ENCODE results near the gene PSPC1. TPM values are rescaled to one million over a fixed set of nuclear protein-coding genes. Genes with fewer than 3 reads are reported as not detected.
"Not testable (repeated sequence)": the region's sequence is repeated elsewhere in the genome, so short reads cannot be mapped to it uniquely, and the experiment has no call there.

PSPC1 gene
- total RNA-seq, 1 donor from 2014 or later: 59.5 TPM

- H3K4me1 ChIP-seq (ENCODE audit: control insufficient read depth in 3 of 3, insufficient read depth in 3 of 3, low read length in 3 of 3); H3K27ac ChIP-seq (ENCODE audit: low read depth, low read length); H3K9me3 ChIP-seq (ENCODE audit: control insufficient read depth in 3 of 3, low read length in 3 of 3); H3K4me3 ChIP-seq (ENCODE audit: low read length in 3 of 3); H3K27me3 ChIP-seq (ENCODE audit: control insufficient read depth in 3 of 3, insufficient read depth in 3 of 3, low read length in 3 of 3); H3K9ac ChIP-seq (ENCODE audit: low read depth in 1 of 3, low read length in 3 of 3); H3K36me3 ChIP-seq (ENCODE audit: control insufficient read depth in 3 of 3, insufficient read depth in 3 of 3, low read length in 3 of 3): not testable (repeated sequence)
Measured at GRCh38 chr13:19709782-19710181, 73.0 kb downstream of the PSPC1 start.

GRCh38 chr13:19709039-19709438 is 73.7 kb downstream of the PSPC1 start:
- H3K9me3 ChIP-seq (ENCODE audit: control insufficient read depth in 3 of 3, low read length in 3 of 3); H3K36me3 ChIP-seq (ENCODE audit: control insufficient read depth in 3 of 3, insufficient read depth in 3 of 3, low read length in 3 of 3); H3K4me3 ChIP-seq (ENCODE audit: low read length in 3 of 3); H3K4me1 ChIP-seq (ENCODE audit: control insufficient read depth in 3 of 3, insufficient read depth in 3 of 3, low read length in 3 of 3); H3K27me3 ChIP-seq (ENCODE audit: control insufficient read depth in 3 of 3, insufficient read depth in 3 of 3, low read length in 3 of 3); H3K27ac ChIP-seq (ENCODE audit: low read depth, low read length); H3K9ac ChIP-seq (ENCODE audit: low read depth in 1 of 3, low read length in 3 of 3): not testable (repeated sequence)

GRCh38 chr13:19704256-19704655 is 78.5 kb downstream of the PSPC1 start:
- not testable (repeated sequence) for H3K4me3 ChIP-seq (ENCODE audit: low read length in 3 of 3); H3K27ac ChIP-seq (ENCODE audit: low read depth, low read length); H3K9ac ChIP-seq (ENCODE audit: low read depth in 1 of 3, low read length in 3 of 3); H3K9me3 ChIP-seq (ENCODE audit: control insufficient read depth in 3 of 3, low read length in 3 of 3); H3K4me1 ChIP-seq (ENCODE audit: control insufficient read depth in 3 of 3, insufficient read depth in 3 of 3, low read length in 3 of 3); H3K36me3 ChIP-seq (ENCODE audit: control insufficient read depth in 3 of 3, insufficient read depth in 3 of 3, low read length in 3 of 3); H3K27me3 ChIP-seq (ENCODE audit: control insufficient read depth in 3 of 3, insufficient read depth in 3 of 3, low read length in 3 of 3)

GRCh38 chr13:19701619-19702018 is 81.1 kb downstream of the PSPC1 start:
- H3K27ac ChIP-seq (ENCODE audit: low read depth, low read length); H3K9ac ChIP-seq (ENCODE audit: low read depth in 1 of 3, low read length in 3 of 3); H3K4me1 ChIP-seq (ENCODE audit: control insufficient read depth in 3 of 3, insufficient read depth in 3 of 3, low read length in 3 of 3); H3K4me3 ChIP-seq (ENCODE audit: low read length in 3 of 3); H3K9me3 ChIP-seq (ENCODE audit: control insufficient read depth in 3 of 3, low read length in 3 of 3); H3K27me3 ChIP-seq (ENCODE audit: control insufficient read depth in 3 of 3, insufficient read depth in 3 of 3, low read length in 3 of 3); H3K36me3 ChIP-seq (ENCODE audit: control insufficient read depth in 3 of 3, insufficient read depth in 3 of 3, low read length in 3 of 3): not testable (repeated sequence)

- H3K27me3 ChIP-seq (ENCODE audit: control insufficient read depth in 3 of 3, insufficient read depth in 3 of 3, low read length in 3 of 3); H3K27ac ChIP-seq (ENCODE audit: low read depth, low read length); H3K9me3 ChIP-seq (ENCODE audit: control insufficient read depth in 3 of 3, low read length in 3 of 3); H3K4me1 ChIP-seq (ENCODE audit: control insufficient read depth in 3 of 3, insufficient read depth in 3 of 3, low read length in 3 of 3); H3K9ac ChIP-seq (ENCODE audit: low read depth in 1 of 3, low read length in 3 of 3); H3K36me3 ChIP-seq (ENCODE audit: control insufficient read depth in 3 of 3, insufficient read depth in 3 of 3, low read length in 3 of 3); H3K4me3 ChIP-seq (ENCODE audit: low read length in 3 of 3): not testable (repeated sequence)
Measured at GRCh38 chr13:19700963-19701362, 81.8 kb downstream of the PSPC1 start.

- Histone ChIP-seq H3K36me3 (ENCODE audit: control insufficient read depth in 3 of 3, insufficient read depth in 3 of 3, low read length in 3 of 3) (no peaks in the 10 kb centered on the region), H3K27me3 (ENCODE audit: control insufficient read depth in 3 of 3, insufficient read depth in 3 of 3, low read length in 3 of 3) (no peaks in the 10 kb centered on the region), H3K9ac (ENCODE audit: low read depth in 1 of 3, low read length in 3 of 3) (no peak overlapping the region), H3K9me3 (ENCODE audit: control insufficient read depth in 3 of 3, low read length in 3 of 3) (no peaks in the 10 kb centered on the region), H3K27ac (ENCODE audit: low read depth, low read length) (no peak overlapping the region), H3K4me3 (ENCODE audit: low read length in 3 of 3) (no peak overlapping the region), H3K4me1 (ENCODE audit: control insufficient read depth in 3 of 3, insufficient read depth in 3 of 3, low read length in 3 of 3) (no peaks in the 10 kb centered on the region)
Measured at GRCh38 chr13:19695829-19696228, 86.9 kb downstream of the PSPC1 start.

GRCh38 chr13:19695428-19695827 is 87.3 kb downstream of the PSPC1 start:
- no peaks in the 10 kb centered on the region for H3K27me3 ChIP-seq (ENCODE audit: control insufficient read depth in 3 of 3, insufficient read depth in 3 of 3, low read length in 3 of 3)
- no peak overlapping the region for H3K9ac ChIP-seq (ENCODE audit: low read depth in 1 of 3, low read length in 3 of 3)
- H3K4me1 ChIP-seq (ENCODE audit: control insufficient read depth in 3 of 3, insufficient read depth in 3 of 3, low read length in 3 of 3): no peaks in the 10 kb centered on the region
- no peaks in the 10 kb centered on the region for H3K36me3 ChIP-seq (ENCODE audit: control insufficient read depth in 3 of 3, insufficient read depth in 3 of 3, low read length in 3 of 3)
- H3K4me3 ChIP-seq (ENCODE audit: low read length in 3 of 3): no peak overlapping the region
- no peak overlapping the region for H3K27ac ChIP-seq (ENCODE audit: low read depth, low read length)
- H3K9me3 ChIP-seq (ENCODE audit: control insufficient read depth in 3 of 3, low read length in 3 of 3): no peaks in the 10 kb centered on the region

- not testable (repeated sequence) for H3K4me3 ChIP-seq (ENCODE audit: low read length in 3 of 3); H3K9me3 ChIP-seq (ENCODE audit: control insufficient read depth in 3 of 3, low read length in 3 of 3); H3K27me3 ChIP-seq (ENCODE audit: control insufficient read depth in 3 of 3, insufficient read depth in 3 of 3, low read length in 3 of 3); H3K9ac ChIP-seq (ENCODE audit: low read depth in 1 of 3, low read length in 3 of 3); H3K27ac ChIP-seq (ENCODE audit: low read depth, low read length); H3K4me1 ChIP-seq (ENCODE audit: control insufficient read depth in 3 of 3, insufficient read depth in 3 of 3, low read length in 3 of 3); H3K36me3 ChIP-seq (ENCODE audit: control insufficient read depth in 3 of 3, insufficient read depth in 3 of 3, low read length in 3 of 3)
Measured at GRCh38 chr13:19691447-19691846, 91.3 kb downstream of the PSPC1 start.

GRCh38 chr13:19685437-19685836 is 97.3 kb downstream of the PSPC1 start:
- no peaks in the 10 kb centered on the region for H3K4me1 ChIP-seq (ENCODE audit: control insufficient read depth in 3 of 3, insufficient read depth in 3 of 3, low read length in 3 of 3)
- no peak overlapping the region for H3K4me3 ChIP-seq (ENCODE audit: low read length in 3 of 3)
- H3K9me3 ChIP-seq (ENCODE audit: control insufficient read depth in 3 of 3, low read length in 3 of 3): no peaks in the 10 kb centered on the region
- H3K27ac ChIP-seq (ENCODE audit: low read depth, low read length): peak overlapping the region; percentile 16
- no peak overlapping the region for H3K9ac ChIP-seq (ENCODE audit: low read depth in 1 of 3, low read length in 3 of 3)
- H3K27me3 ChIP-seq (ENCODE audit: control insufficient read depth in 3 of 3, insufficient read depth in 3 of 3, low read length in 3 of 3): no peaks in the 10 kb centered on the region
- no peaks in the 10 kb centered on the region for H3K36me3 ChIP-seq (ENCODE audit: control insufficient read depth in 3 of 3, insufficient read depth in 3 of 3, low read length in 3 of 3)

- Histone ChIP-seq H3K36me3 (ENCODE audit: control insufficient read depth in 3 of 3, insufficient read depth in 3 of 3, low read length in 3 of 3) (no peaks in the 10 kb centered on the region), H3K4me3 (ENCODE audit: low read length in 3 of 3) (no peak overlapping the region), H3K27ac (ENCODE audit: low read depth, low read length) (peak overlapping the region; percentile 16), H3K4me1 (ENCODE audit: control insufficient read depth in 3 of 3, insufficient read depth in 3 of 3, low read length in 3 of 3) (no peaks in the 10 kb centered on the region), H3K9me3 (ENCODE audit: control insufficient read depth in 3 of 3, low read length in 3 of 3) (no peaks in the 10 kb centered on the region), H3K27me3 (ENCODE audit: control insufficient read depth in 3 of 3, insufficient read depth in 3 of 3, low read length in 3 of 3) (no peaks in the 10 kb centered on the region), H3K9ac (ENCODE audit: low read depth in 1 of 3, low read length in 3 of 3) (no peak overlapping the region)
Measured at GRCh38 chr13:19685034-19685433, 97.7 kb downstream of the PSPC1 start.

- no peaks in the 10 kb centered on the region for H3K4me1 ChIP-seq (ENCODE audit: control insufficient read depth in 3 of 3, insufficient read depth in 3 of 3, low read length in 3 of 3)
- H3K9me3 ChIP-seq (ENCODE audit: control insufficient read depth in 3 of 3, low read length in 3 of 3): no peaks in the 10 kb centered on the region
- no peak overlapping the region for H3K9ac ChIP-seq (ENCODE audit: low read depth in 1 of 3, low read length in 3 of 3)
- H3K36me3 ChIP-seq (ENCODE audit: control insufficient read depth in 3 of 3, insufficient read depth in 3 of 3, low read length in 3 of 3): peaks cover 0 to 4% (median 0%) of the 10 kb centered on the region in 3 donors
- H3K4me3 ChIP-seq (ENCODE audit: low read length in 3 of 3): no peak overlapping the region
- H3K27ac ChIP-seq (ENCODE audit: low read depth, low read length): no peak overlapping the region
- no peaks in the 10 kb centered on the region for H3K27me3 ChIP-seq (ENCODE audit: control insufficient read depth in 3 of 3, insufficient read depth in 3 of 3, low read length in 3 of 3)
Measured at GRCh38 chr13:19681517-19681916, 101.2 kb downstream of the PSPC1 start.
